GM06990 (cell line): Measurements from ENCODE around the gene ADGRD2.

Source experiments
- DNase-seq: peaks from one replicate; pipeline ENCODE4 v3.0.0-alpha.2; 2011; ENCODE audit not compliant: insufficient read length; ENCODE audit errors: extremely low read depth
- H3K27me3 ChIP-seq: replicated peaks from 2 replicates; pipeline ENCODE4 v1.6.0; 2011; ENCODE audit warnings: low read length; ENCODE audit not compliant: control insufficient read depth, insufficient read depth
- H3K36me3 ChIP-seq: 2 replicates; pipeline ENCODE4 v1.5.1; 2011; ENCODE audit warnings: low read length; ENCODE audit not compliant: control insufficient read depth, insufficient read depth
- H3K4me3 ChIP-seq: replicated peaks from 2 replicates; pipeline ENCODE4 v1.5.1; 2011; ENCODE audit warnings: low read depth, mild to moderate bottlenecking, control low read depth, low read length
- TF ChIP-seq, protein P1 (sequence below): IDR thresholded peaks from 2 replicates; pipeline ENCODE4 v1.5.1; 2011; ENCODE audit warnings: low read length, control low read depth, mild to moderate bottlenecking, inconsistent platforms; ENCODE audit not compliant: insufficient read depth, poor library complexity, severe bottlenecking

ADGRD2 gene

DNA sequence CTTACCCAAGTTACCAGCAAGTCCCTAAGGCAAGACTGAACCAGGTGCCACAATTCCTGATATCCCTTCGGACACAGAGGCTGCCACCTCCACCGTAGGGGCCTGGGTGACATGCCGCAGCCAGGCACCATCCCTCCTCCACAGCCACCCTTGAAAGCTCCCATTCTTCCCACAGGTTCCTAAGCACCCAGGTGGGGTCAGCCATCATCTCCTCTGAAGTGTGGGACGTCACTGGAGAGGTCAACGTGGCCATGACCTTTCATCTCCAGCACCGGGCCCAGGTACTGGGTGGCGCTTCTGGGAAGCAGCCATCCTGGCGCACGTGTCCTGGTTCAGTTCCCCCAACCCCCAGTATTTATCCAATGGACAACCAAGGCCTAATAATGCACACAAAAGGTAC is 8.2 kb downstream of the ADGRD2 start:
- H3K27me3 ChIP-seq: no peaks in the 10 kb centered on the region; the same call in 1 of the 2 replicates
- TF ChIP-seq, protein P1, sequence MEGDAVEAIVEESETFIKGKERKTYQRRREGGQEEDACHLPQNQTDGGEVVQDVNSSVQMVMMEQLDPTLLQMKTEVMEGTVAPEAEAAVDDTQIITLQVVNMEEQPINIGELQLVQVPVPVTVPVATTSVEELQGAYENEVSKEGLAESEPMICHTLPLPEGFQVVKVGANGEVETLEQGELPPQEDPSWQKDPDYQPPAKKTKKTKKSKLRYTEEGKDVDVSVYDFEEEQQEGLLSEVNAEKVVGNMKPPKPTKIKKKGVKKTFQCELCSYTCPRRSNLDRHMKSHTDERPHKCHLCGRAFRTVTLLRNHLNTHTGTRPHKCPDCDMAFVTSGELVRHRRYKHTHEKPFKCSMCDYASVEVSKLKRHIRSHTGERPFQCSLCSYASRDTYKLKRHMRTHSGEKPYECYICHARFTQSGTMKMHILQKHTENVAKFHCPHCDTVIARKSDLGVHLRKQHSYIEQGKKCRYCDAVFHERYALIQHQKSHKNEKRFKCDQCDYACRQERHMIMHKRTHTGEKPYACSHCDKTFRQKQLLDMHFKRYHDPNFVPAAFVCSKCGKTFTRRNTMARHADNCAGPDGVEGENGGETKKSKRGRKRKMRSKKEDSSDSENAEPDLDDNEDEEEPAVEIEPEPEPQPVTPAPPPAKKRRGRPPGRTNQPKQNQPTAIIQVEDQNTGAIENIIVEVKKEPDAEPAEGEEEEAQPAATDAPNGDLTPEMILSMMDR: no peak
- H3K36me3 ChIP-seq: no peaks in the 10 kb centered on the region
- no peak overlapping the region for H3K4me3 ChIP-seq
- DNase-seq: no peak

DNA sequence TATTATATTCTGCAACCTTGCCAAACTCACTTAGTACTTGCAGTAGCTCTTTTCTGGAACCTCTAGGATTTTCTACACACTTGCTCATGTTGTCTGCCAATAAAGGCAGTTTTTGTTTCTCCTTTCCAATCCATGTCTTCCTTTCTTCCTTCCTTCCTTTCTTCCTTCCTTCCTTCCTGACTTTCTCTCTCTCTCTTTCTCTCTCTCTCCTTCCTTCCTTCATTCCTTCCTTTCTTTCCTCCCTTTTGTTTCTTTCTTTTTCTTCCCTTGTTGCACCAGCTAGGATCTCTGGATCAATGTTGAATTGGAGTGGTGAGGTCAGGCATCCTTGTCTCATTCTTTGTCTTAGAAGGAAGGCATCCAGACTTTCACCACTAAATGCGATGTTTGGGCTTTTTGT is 12.5 kb downstream of the ADGRD2 start:
- Histone ChIP-seq H3K4me3 (no peak overlapping the region), H3K36me3 (no peaks in the 10 kb centered on the region), H3K27me3 (no peaks in the 10 kb centered on the region; the same call in 1 of the 2 replicates)
- no peak for DNase-seq
- TF ChIP-seq, protein P1: no peak

DNA sequence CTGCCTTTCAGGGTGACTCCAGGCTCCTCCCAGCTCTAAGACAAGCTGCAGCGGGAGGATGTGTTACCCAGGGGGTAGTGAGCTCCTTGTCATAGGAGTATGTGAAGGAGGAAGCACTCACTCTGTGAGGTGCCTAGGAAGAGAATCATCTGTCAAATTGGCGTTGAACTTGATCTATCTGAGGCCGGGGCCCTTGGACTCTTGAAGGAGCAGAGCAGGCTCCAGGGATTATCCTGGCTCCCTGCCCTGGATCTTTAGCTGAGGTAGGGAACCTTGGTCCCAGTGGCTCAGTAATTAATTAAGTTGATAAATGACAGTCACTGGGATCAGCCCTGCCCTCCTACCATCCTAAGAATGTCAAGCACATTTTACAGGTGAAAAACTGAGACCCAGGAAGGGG is 15.5 kb downstream of the ADGRD2 start:
- TF ChIP-seq, protein P1: no peak
- no peak for DNase-seq
- Histone ChIP-seq H3K27me3 (no peaks in the 10 kb centered on the region; the same call in 1 of the 2 replicates), H3K4me3 (no peak overlapping the region), H3K36me3 (no peaks in the 10 kb centered on the region)

DNA sequence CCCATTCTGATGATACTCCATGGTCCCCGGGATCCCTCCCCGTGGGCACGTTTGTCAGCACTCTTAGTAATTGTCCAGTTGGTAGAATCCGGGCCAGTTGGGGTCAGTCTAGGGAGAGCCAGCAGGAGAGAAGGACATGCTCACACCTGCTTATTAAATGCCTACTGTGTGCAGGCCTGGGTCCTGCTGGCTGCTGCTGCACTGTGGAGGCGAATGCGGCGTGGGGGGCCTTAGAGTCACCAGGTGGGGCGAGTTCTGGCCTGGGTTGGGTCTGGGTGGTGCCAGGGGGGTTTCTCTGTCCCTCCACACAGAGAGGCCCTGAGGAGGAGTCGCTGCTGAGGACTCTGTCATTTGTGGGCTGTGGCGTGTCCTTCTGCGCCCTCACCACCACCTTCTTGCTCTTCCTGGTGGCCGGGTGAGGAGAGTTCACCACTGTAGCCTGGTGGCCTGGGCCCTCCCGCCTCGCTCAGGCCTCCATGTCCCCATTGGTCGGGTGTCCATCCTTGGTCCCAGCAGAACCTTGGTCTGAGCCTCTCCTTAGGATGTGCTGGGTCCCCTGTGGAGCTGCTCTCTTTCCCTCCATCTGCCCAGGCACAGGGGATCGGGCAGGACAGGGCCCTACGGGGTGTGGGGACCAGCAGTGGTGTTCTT is 17.3 kb downstream of the ADGRD2 start:
- TF ChIP-seq, protein P1: no peak
- no peak overlapping the region for H3K4me3 ChIP-seq

DNA sequence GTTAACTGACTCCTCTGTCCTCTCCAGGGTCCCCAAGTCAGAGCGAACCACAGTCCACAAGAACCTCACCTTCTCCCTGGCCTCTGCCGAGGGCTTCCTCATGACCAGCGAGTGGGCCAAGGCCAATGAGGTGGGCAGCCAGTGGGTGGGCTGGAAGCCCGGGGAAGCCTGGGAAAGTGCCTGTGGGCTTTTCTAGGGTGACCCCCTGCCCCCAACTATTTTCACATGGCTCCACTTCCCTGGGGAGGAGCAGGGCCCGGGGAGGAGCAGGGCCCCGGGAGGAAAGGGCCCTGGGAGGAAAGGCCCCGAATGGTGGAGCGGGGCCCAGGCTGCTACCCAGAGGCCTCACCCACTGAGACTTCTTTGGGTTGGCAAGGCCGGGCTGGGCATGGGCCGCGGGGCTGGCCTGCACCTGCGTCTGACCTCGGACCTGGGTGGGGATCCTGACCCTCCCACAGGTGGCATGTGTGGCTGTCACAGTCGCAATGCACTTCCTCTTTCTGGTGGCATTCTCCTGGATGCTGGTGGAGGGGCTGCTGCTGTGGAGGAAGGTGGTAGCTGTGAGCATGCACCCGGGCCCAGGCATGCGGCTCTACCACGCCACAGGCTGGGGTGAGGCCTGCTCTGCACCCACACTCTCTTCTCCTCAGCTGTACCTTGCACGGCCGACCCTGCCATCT is 17.9 kb downstream of the ADGRD2 start:
- Histone ChIP-seq H3K4me3 (no peak overlapping the region), H3K36me3 (no peaks in the 10 kb centered on the region), H3K27me3 (no peaks in the 10 kb centered on the region; the same call in 1 of the 2 replicates)
- TF ChIP-seq, protein P1: no peak
- no peak for DNase-seq

More for the DNA sequence above, 17.3 kb downstream of the ADGRD2 start:
- Histone ChIP-seq H3K27me3 (no peaks in the 10 kb centered on the region; the same call in 1 of the 2 replicates), H3K36me3 (no peaks in the 10 kb centered on the region)
- no peak for DNase-seq
